HCT116 (cell line): ENCODE measurements around the gene SMIM12.

Source experiments
- CTCF ChIP-seq, 3 experiments: fragments of 200-600 bp in 1 of 3; sonication (generic) in 1 of 3; IDR thresholded peaks in 2 of 3; conservative IDR thresholded peaks in 1 of 3; 2 replicates each; pipeline ENCODE4 v1.5.1; 2012 to 2017; ENCODE audit warnings: low read depth in 2 of 3, low read length in 2 of 3, antibody characterized with exemption in 1 of 3, borderline replicate concordance in 1 of 3, control low read depth in 1 of 3, mild to moderate bottlenecking in 1 of 3, mixed read lengths in 1 of 3, mixed run types in 1 of 3, moderate library complexity in 1 of 3; ENCODE audit not compliant: insufficient read depth in 1 of 3
- EZH2 ChIP-seq: fragments of 200-600 bp; sonication (generic); IDR thresholded peaks from 2 replicates; pipeline ENCODE4 v1.6.1; 2017; ENCODE audit warnings: antibody characterized with exemption, mixed run types
- MAX ChIP-seq: IDR thresholded peaks from 2 replicates; pipeline ENCODE4 v1.6.1; 2012
- POLR2A ChIP-seq: IDR thresholded peaks from 2 replicates; pipeline ENCODE4 v1.7.0; 2011; ENCODE audit warnings: borderline replicate concordance; ENCODE audit not compliant: insufficient read depth, insufficient read length; ENCODE audit errors: extremely low read depth
- POLR2AphosphoS5 ChIP-seq: IDR thresholded peaks from 2 replicates; pipeline ENCODE4 v1.6.1; 2011; ENCODE audit warnings: mild to moderate bottlenecking, low read depth, low read length, moderate library complexity
- RAD21 ChIP-seq: IDR thresholded peaks from 2 replicates; pipeline ENCODE4 v1.6.1; 2012; ENCODE audit warnings: low read depth, mild to moderate bottlenecking
- SIN3A ChIP-seq: IDR thresholded peaks from 2 replicates; pipeline ENCODE4 v1.6.1; 2012; ENCODE audit warnings: low read depth
- YY1 ChIP-seq: IDR thresholded peaks from 2 replicates; pipeline ENCODE4 v1.6.1; 2011; ENCODE audit warnings: low read length, low read depth, moderate library complexity, mild to moderate bottlenecking; ENCODE audit not compliant: insufficient replicate concordance; ENCODE audit errors: extremely low read depth
- ZBTB33 ChIP-seq: IDR thresholded peaks from 2 replicates; pipeline ENCODE4 v1.6.1; 2011; ENCODE audit warnings: mild to moderate bottlenecking, low read length, moderate library complexity; ENCODE audit not compliant: insufficient replicate concordance; ENCODE audit errors: extremely low read depth
- ZFX ChIP-seq: fragments of 450-650 bp; IDR thresholded peaks from 2 replicates; pipeline ENCODE4 v1.6.1; 2017
- ZNF274 ChIP-seq: fragments of 200-500 bp; sonication (Bioruptor generic); IDR thresholded peaks from 2 replicates; pipeline ENCODE4 v1.6.1; 2014; ENCODE audit warnings: mild to moderate bottlenecking, low read depth, low read length, inconsistent platforms

GRCh38 chr1:34899471-34899870 is 39.9 kb upstream of the SMIM12 start:
- TF ChIP-seq EZH2 = no peak
- no peak for TF ChIP-seq CTCF (IDR thresholded peaks at IDR 0.05 in 2 of 3, conservative IDR thresholded peaks at IDR 0.05 in 1 of 3; ENCODE audit: borderline replicate concordance in 1 of 3, insufficient read depth in 1 of 3, low read depth in 2 of 3, low read length in 2 of 3)
- no peak for TF ChIP-seq RAD21
- no peak for TF ChIP-seq ZFX
- no peak for TF ChIP-seq POLR2A
- TF ChIP-seq YY1 = no peak
- no peak for TF ChIP-seq SIN3A
- TF ChIP-seq ZNF274 = no peak
- no peak for TF ChIP-seq POLR2AphosphoS5
- no peak for TF ChIP-seq ZBTB33
- TF ChIP-seq MAX = no peak
